Stimulated activated CD4-positive, alpha-beta T cell treated with anti-CD3 and anti-CD28 coated beads, TNF-alpha, amount 100 ng/mL, for 4 hours (primary cell): ENCODE measurements around the gene PRR16.

Experiments
- DNase-seq, 3 experiments: peaks; one replicate each; pipeline ENCODE4 v3.0.0-alpha.2; 2020; ENCODE audit warnings: low read depth in 3 of 3

The PRR16 gene

DNA sequence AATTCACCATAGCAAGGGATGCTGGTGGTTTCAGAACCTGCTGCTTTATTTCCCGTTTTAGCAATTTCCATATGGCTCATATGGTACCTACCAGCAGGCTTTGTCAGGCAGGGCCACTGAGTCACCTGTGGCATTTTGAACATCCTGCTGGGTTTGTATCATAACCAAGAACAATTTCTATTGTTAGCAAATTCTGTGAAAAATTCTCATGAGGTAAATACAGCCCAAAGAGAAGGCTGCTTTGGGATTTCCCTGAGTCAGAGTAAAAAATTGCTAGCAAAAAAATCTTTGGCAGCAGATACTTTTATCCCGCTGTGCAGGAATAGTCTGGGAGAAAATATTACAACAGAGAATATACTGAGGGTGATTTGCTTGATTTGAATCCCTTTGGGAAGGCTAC, 52.7 kb downstream of the PRR16 start:
- DNase-seq: no peak

GRCh38 chr5:120517607-120518252, 53.6 kb downstream of the PRR16 start:
- no peak for DNase-seq

DNA sequence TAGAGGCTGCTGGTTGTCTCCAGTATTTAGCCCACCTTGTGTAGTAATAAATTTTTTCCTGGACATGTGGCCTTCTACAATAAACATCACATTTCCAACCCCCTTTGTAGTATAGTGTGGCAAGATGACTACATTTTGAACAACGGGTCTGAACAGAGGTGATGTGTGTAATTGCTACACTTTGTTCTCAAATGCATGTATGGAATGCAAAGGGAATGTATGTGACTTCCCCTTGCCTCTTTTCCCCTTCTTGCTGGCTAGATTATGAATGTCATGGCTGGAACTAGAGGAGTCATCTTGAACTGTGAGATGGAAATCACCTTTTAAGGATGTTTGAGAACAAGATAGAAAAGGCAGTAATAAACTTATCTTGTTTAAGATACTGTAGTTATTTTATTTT, 54.5 kb downstream of the PRR16 start:
- DNase-seq: no peak

- no peak for DNase-seq
Observed at GRCh38 chr5:120527251-120527650, 63.2 kb downstream of the PRR16 start.

DNA sequence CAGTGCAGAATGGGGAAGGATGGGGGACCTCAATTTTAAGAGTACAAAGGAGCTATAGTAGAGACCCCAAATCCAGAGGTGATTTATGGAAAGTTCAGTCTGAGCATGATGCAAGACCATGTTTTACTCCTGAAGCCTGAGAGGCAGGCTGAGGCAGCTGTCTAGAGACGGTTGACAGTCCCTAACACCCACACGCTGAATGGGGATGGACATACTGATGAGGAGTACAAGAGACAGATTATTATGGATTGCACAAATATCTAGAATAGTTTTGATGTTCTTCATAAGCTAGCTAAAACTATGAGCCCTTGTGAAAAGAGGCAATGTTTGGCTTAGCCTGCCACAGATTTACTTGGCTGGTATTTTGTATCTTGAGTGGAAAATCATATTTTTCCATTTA, 64.5 kb downstream of the PRR16 start:
- DNase-seq: no peak

DNA sequence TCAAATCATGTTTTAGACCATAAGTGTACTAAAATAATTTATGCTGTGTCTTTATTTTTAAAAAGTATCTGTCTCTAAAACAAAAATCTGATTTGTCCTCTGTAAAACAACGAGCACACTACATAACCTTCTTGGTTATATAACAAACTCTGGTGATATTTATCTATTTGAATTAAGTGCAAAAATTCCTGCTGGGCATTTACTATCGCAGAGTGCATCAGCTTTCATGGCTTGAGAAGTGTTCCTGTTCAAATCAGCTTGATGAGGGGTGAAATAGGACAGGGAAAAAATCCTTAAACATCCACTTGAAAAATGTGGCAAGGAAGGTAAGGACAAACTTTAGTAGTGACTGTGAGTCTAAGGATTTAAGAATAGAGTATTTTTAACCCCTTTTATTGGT, 65.3 kb downstream of the PRR16 start:
- no peak for DNase-seq

DNA sequence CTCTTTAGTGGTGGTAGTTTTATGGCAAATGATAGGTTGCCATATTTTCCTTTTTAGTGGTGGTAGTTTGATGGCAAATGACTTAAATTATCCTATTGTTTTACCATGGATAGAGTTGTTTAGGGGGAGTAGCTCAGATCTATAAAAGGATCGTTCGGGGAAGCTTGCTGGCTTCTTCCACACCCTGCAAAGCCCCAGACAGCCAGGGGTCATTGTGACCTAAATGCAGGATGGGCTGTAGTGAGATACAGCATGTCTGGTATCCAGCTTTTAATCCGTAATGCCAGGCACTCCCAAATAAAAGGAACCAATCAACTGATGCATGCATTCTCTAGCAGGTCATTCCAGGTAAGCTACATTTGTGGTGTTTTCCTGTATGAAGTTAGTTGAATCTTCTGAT, 67.1 kb downstream of the PRR16 start:
- no peak for DNase-seq

GRCh38 chr5:120532835-120533234, 68.7 kb downstream of the PRR16 start:
- DNase-seq: no peak

- DNase-seq: no peak
Observed at GRCh38 chr5:120533581-120533980, 69.5 kb downstream of the PRR16 start.

GRCh38 chr5:120535900-120536299, 71.8 kb downstream of the PRR16 start:
- no peak for DNase-seq

DNA sequence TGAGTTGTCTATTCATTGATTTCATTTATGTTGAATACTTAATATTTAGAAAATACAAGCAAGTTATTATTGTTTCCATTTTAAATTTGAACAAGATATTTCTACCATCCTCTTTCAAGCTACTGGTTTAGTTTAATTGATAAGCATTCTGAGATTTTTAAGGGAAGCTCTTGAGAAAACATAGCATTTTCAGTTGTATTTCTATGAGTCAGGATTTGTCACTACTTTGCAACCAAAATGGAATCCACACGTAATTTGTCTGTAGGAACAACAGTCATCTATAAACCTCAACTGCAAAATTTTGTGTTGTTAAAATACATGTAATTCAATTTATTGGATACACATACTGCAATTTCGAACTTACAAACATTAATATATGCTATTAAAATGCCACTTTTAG, 74.0 kb downstream of the PRR16 start:
- DNase-seq: no peak

GRCh38 chr5:120538644-120539043, 74.5 kb downstream of the PRR16 start:
- DNase-seq: no peak

- no peak for DNase-seq
Observed at GRCh38 chr5:120539471-120539870, 75.4 kb downstream of the PRR16 start.

DNA sequence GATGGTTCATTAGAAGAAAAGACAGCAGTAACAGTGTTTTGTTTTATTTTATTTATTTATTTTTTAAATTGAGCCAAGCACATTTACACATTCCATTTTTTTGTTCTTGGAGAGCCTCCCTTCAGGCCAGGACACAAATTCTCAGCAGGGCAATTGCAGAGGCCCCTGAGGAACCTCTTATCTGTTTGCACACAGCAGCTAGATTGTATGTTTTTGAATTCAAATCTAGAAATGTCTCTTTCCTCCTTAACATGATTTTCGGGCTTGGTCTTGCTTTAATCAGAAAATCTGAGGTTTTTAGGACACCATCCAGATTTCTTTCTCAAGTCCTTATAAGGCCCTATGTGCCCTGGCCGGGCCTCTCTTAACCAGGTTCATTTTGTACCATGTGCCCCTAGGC, 76.0 kb downstream of the PRR16 start:
- DNase-seq: no peak

GRCh38 chr5:120544043-120544442, 79.9 kb downstream of the PRR16 start:
- no peak for DNase-seq

DNA sequence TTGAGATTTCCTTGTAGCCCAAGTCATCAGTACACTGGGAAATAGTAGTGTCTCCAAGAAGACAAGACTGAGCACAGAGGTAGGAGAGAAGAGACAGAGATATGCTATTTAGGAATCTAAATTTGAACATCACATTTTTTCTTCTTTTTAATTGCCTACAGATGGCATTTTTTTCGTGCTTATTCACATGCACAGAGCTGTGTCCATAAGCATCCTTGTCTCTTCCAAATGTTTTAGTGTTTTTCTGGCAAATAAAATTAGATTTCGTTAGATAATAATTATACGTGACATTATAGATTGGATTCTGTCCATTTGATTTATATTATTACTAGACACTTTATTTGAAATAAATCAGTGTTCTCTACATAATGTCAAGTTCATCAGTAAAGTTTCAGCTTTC, 80.9 kb downstream of the PRR16 start:
- no peak for DNase-seq

- no peak for DNase-seq
Observed at GRCh38 chr5:120545951-120546350, 81.9 kb downstream of the PRR16 start.

- no peak for DNase-seq
Observed at GRCh38 chr5:120546922-120547321, 82.8 kb downstream of the PRR16 start.

DNA sequence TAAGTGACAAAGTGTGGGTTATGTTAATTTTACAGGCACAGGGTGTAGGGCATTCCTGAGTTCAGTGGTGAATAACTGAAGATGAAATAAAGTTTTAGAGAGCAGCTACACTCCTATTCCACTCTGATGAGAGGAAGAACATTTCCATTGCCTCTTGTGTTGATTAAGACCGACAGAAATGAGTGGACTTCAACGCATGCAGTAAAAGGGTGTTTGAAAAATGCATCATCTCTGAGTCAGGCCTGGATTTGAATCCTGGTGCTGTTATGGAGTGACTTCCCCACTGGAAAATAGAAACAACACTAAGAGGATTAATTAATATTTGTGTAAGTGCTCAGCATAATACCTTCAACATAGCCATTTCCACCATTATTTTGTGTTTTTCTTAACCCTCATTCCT, 86.3 kb downstream of the PRR16 start:
- DNase-seq: no peak

GRCh38 chr5:120552638-120553037, 88.5 kb downstream of the PRR16 start:
- no peak for DNase-seq

DNA sequence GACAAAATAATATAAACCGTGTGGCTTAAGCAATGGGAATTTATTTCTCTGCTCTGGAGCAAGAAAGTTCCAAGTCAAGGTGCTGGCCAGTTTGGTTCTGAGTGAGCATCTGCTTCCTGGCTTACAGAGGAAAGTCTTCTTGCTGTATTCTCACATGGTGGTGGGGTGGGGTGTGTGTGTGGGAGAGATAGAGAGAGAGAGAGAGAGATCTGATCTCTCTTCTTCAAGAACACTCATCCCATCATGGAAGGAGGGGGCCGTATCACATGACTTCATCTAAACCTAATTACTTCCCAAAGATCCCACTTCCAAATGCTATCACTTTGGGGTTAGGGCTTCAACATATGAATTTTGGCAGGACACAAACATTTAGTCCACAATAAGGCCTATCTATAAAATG, 91.2 kb downstream of the PRR16 start:
- no peak for DNase-seq

- no peak for DNase-seq
Observed at GRCh38 chr5:120564013-120564412, 99.9 kb downstream of the PRR16 start.

DNA sequence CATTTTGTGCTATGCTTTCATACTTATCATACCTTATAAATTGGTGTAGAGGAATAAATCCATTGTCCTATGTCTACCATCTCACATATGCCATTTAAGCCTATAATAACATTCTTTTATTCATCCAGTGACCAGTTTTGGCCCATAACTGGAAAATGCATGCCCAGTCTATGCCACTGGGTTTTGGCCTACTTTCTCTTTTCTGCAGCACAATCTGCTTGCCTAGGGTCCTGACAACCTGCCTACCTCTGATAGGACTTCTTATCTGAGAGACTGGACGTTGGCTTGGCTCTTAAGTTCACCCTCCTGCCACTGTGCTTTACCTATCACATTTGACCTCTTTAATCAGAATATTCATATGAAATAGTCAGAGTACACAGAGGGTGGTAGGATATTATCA, 103.0 kb downstream of the PRR16 start:
- DNase-seq: no peak

DNA sequence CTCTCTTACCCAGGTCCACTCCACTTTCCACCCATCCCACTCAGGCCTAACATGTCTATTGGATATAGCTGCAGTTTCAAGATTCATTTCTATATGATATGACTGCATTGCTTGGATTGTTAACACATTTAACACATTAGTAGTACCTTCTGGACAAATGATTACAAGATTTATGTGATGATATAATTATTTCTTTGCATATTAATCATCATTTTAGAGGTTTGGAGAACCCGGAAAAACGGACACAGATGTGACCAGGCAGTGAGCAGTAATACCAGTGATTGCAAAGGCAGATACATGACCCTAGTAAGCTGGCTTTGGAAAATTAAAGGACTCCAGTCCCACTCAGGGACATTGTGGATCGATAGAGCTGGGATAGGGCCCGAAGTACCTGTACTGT, 103.8 kb downstream of the PRR16 start:
- DNase-seq: no peak
